ENCODE measurements around the gene ZSCAN4. TPM values are rescaled to one million over a fixed set of nuclear protein-coding genes. Genes with fewer than 3 reads are reported as not detected.

The ZSCAN4 gene
- total and polyA plus RNA-seq, 11 donors = 0.03 to 0.14 (median 0.11) TPM; not detected in 8

DNA sequence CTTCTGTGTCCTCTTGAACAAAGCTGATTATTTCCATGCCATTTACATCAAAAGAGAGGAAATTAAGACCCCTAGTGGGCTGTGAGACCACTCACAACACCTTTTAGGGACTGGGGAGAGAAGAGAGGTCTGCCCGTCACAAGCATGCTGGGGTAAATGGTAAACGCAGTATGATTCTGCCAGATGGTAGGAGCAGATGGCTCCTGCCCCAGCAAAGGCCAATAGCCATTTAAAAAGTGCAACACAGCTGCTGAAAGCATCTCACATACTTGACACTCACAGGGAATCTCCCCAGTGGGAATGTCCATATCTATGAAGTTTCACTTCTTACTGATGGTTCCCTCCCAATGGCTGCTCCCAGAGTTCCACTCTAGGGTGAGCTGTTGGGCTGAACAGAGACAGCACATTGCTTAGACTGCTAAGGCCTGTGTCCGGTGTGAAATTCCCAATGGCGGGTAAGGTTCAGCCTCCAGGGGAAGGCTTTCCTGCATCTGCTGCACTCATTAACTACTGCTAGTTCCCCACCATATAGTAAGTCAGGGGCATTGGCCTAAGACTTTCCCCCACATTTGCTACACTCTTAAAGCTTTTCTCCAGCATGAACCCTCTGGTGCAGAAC is 51.3 kb downstream of the ZSCAN4 start:
- no peak for TF ChIP-seq POLR2A (IDR thresholded peaks at IDR 0.05)
- TF ChIP-seq CTCF (IDR thresholded peaks at IDR 0.05) = no peak
- Histone ChIP-seq H3K9me3 (peaks cover 0 to 95% (median 36%) of the 10 kb centered on the region in 12 donors), H3K27ac (no peak overlapping the region), H3K4me1 (no peaks in the 10 kb centered on the region), H3K36me3 (peaks cover 6 to 51% (median 37%) of the 10 kb centered on the region in 9 donors), H3K4me3 (no peak overlapping the region), H3K27me3 (no peaks in the 10 kb centered on the region)
- ATAC-seq = no peak
- DNase-seq = no peak
- 88 to 93% (median 91%) methylated on average over 4 of the region's 4 CpGs for WGBS, 4 donors
- intact Hi-C loops (cut with DNase I) = no loop called here

DNA sequence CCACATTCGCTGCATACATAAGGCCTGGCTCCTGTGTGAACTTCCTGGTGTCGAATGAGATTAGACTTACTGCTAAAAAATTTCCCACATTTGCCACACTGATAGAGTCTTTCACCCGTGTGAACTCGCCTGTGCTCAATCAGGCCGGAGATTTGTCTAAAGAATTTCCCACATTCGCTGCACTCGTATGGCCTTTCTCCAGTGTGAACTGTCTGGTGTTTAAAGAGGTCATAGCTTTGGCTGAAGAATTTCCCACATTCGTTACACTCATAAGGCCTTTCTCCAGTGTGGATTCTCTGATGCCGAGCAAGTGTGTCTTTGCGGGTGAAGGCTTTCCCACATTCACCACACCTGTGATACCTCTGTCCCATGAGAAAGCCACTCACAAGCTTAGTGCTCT is 52.1 kb downstream of the ZSCAN4 start:
- no peak for TF ChIP-seq CTCF (IDR thresholded peaks at IDR 0.05)
- no peaks in the 10 kb centered on the region for H3K4me1 ChIP-seq
- DNase-seq (no peak), ATAC-seq (no peak)
- H3K27me3 ChIP-seq = no peaks in the 10 kb centered on the region
- peaks cover 6 to 51% (median 37%) of the 10 kb centered on the region in 9 donors for H3K36me3 ChIP-seq
- WGBS, 4 donors = 97 to 98% (median 97%) methylated on average over 10 of the region's 10 CpGs
- H3K4me3 ChIP-seq = no peak overlapping the region
- no peak overlapping the region for H3K27ac ChIP-seq
- intact Hi-C loops (cut with DNase I) = no loop called here
- peaks cover 0 to 93% (median 36%) of the 10 kb centered on the region in 12 donors for H3K9me3 ChIP-seq

Other genes with a start within 250 kb of the ZSCAN4 start
- gene ZNF749, start 233.6 kb upstream of the ZSCAN4 start, total RNA-seq = 1 to 10 TPM; 2.0 to 8.2 (median 3.7) TPM
- 10 to 100 TPM in 1 of 2 donors, 1 to 10 TPM in 1; 1.2 to 17.4 TPM for gene ZNF749, start 233.6 kb upstream of the ZSCAN4 start, polyA plus RNA-seq
- gene VN1R1, start 211.8 kb upstream of the ZSCAN4 start, total RNA-seq = 1 to 10 TPM; 2.1 to 6.2 (median 3.0) TPM
- 1 to 10 TPM; 1.6 to 2.2 TPM for gene VN1R1, start 211.8 kb upstream of the ZSCAN4 start, polyA plus RNA-seq
- 10 to 100 TPM; 15.7 to 30.1 (median 24.1) TPM for gene ZNF772, start 191.4 kb upstream of the ZSCAN4 start, total RNA-seq
- gene ZNF772, start 191.4 kb upstream of the ZSCAN4 start, polyA plus RNA-seq = 1 to 10 TPM; 4.2 to 9.1 TPM
- gene ZNF419, start 181.2 kb upstream of the ZSCAN4 start, total RNA-seq = 10 to 100 TPM in 3 of 9 donors, 1 to 10 TPM in 6; 5.6 to 11.5 (median 7.9) TPM
- 1 to 10 TPM; 6.2 to 7.3 TPM for gene ZNF419, start 181.2 kb upstream of the ZSCAN4 start, polyA plus RNA-seq
- 1 to 10 TPM; 4.1 to 7.3 (median 4.9) TPM for gene ZNF773, start 169.0 kb upstream of the ZSCAN4 start, total RNA-seq
- gene ZNF773, start 169.0 kb upstream of the ZSCAN4 start, polyA plus RNA-seq = 1 to 10 TPM; 4.4 to 5.5 TPM
- gene ZNF549, start 141.6 kb upstream of the ZSCAN4 start, total RNA-seq = 1 to 10 TPM; 2.5 to 5.2 (median 3.7) TPM
- gene ZNF549, start 141.6 kb upstream of the ZSCAN4 start, polyA plus RNA-seq = 1 to 10 TPM; 2.6 to 3.3 TPM
- gene ZNF550, start 109.1 kb upstream of the ZSCAN4 start, total RNA-seq = 10 to 100 TPM in 1 of 9 donors, 1 to 10 TPM in 8; 3.6 to 10.1 (median 7.0) TPM
- gene ZNF550, start 109.1 kb upstream of the ZSCAN4 start, polyA plus RNA-seq = 1 to 10 TPM; 4.2 to 4.8 TPM
- 1 to 10 TPM; 3.3 to 7.3 (median 5.1) TPM for gene ZNF416, start 90.0 kb upstream of the ZSCAN4 start, total RNA-seq
- gene ZNF416, start 90.0 kb upstream of the ZSCAN4 start, polyA plus RNA-seq = 1 to 10 TPM; 1.8 to 3.8 TPM
- 1 to 10 TPM; 2.7 to 5.6 (median 4.4) TPM for gene ZIK1, start 84.8 kb upstream of the ZSCAN4 start, total RNA-seq
- 1 to 10 TPM; 1.1 to 8.0 TPM for gene ZIK1, start 84.8 kb upstream of the ZSCAN4 start, polyA plus RNA-seq
- 1 to 10 TPM; 2.7 to 7.5 (median 3.9) TPM for gene ZNF530, start 69.0 kb upstream of the ZSCAN4 start, total RNA-seq
- gene ZNF530, start 69.0 kb upstream of the ZSCAN4 start, polyA plus RNA-seq = 1 to 10 TPM; 4.9 to 8.7 TPM
- gene ZNF134, start 54.7 kb upstream of the ZSCAN4 start, total RNA-seq = 10 to 100 TPM; 12.6 to 15.8 (median 13.8) TPM
- gene ZNF134, start 54.7 kb upstream of the ZSCAN4 start, polyA plus RNA-seq = 10 to 100 TPM in 1 of 2 donors, 1 to 10 TPM in 1; 5.3 to 14.7 TPM
- 10 to 100 TPM in 4 of 9 donors, 1 to 10 TPM in 5; 6.8 to 14.4 (median 9.0) TPM for gene ZNF211, start 35.8 kb upstream of the ZSCAN4 start, total RNA-seq
- 10 to 100 TPM in 1 of 2 donors, 1 to 10 TPM in 1; 5.6 to 11.4 TPM for gene ZNF211, start 35.8 kb upstream of the ZSCAN4 start, polyA plus RNA-seq
- 10 to 100 TPM in 1 of 9 donors, 1 to 10 TPM in 8; 3.0 to 11.3 (median 4.3) TPM for gene ZNF551, start 13.0 kb downstream of the ZSCAN4 start, total RNA-seq
- 1 to 10 TPM; 2.4 to 3.9 TPM for gene ZNF551, start 13.0 kb downstream of the ZSCAN4 start, polyA plus RNA-seq
- gene ZNF154, start 40.3 kb downstream of the ZSCAN4 start, total RNA-seq = 1 to 10 TPM; 1.4 to 5.3 (median 4.0) TPM
- 1 to 10 TPM; 1.4 to 4.3 TPM for gene ZNF154, start 40.3 kb downstream of the ZSCAN4 start, polyA plus RNA-seq
- gene ZNF671, start 58.7 kb downstream of the ZSCAN4 start, total RNA-seq = 10 to 100 TPM in 2 of 9 donors, 1 to 10 TPM in 7; 5.1 to 10.7 (median 7.6) TPM
- 1 to 10 TPM; 4.6 to 4.9 TPM for gene ZNF671, start 58.7 kb downstream of the ZSCAN4 start, polyA plus RNA-seq
- gene ZNF776, start 77.9 kb downstream of the ZSCAN4 start, total RNA-seq = 10 to 100 TPM in 7 of 9 donors, 1 to 10 TPM in 2; 8.1 to 17.3 (median 12.9) TPM
- 1 to 10 TPM; 4.8 to 9.6 TPM for gene ZNF776, start 77.9 kb downstream of the ZSCAN4 start, polyA plus RNA-seq
- gene ZNF586, start 100.7 kb downstream of the ZSCAN4 start, total RNA-seq = 10 to 100 TPM in 7 of 9 donors, 1 to 10 TPM in 2; 6.7 to 13.3 (median 11.9) TPM
- 1 to 10 TPM; 8.5 to 9.2 TPM for gene ZNF586, start 100.7 kb downstream of the ZSCAN4 start, polyA plus RNA-seq
- gene ZNF552, start 146.0 kb downstream of the ZSCAN4 start, total RNA-seq = 1 to 10 TPM; 2.6 to 5.2 (median 3.9) TPM
- gene ZNF552, start 146.0 kb downstream of the ZSCAN4 start, polyA plus RNA-seq = 1 to 10 TPM; 1.7 to 3.4 TPM
- 1 to 10 TPM; 4.6 to 9.2 (median 6.5) TPM for gene ZNF587B, start 161.4 kb downstream of the ZSCAN4 start, total RNA-seq
- 1 to 10 TPM; 2.9 to 5.9 TPM for gene ZNF587B, start 161.4 kb downstream of the ZSCAN4 start, polyA plus RNA-seq
- gene ZNF587, start 180.9 kb downstream of the ZSCAN4 start, total RNA-seq = 10 to 100 TPM in 7 of 9 donors, 1 to 10 TPM in 2; 9.4 to 25.4 (median 15.0) TPM
- 10 to 100 TPM in 1 of 2 donors, 1 to 10 TPM in 1; 8.9 to 23.3 TPM for gene ZNF587, start 180.9 kb downstream of the ZSCAN4 start, polyA plus RNA-seq
- gene ZNF814, start 220.1 kb downstream of the ZSCAN4 start, total RNA-seq = 10 to 100 TPM in 6 of 9 donors, 1 to 10 TPM in 3; 8.7 to 16.4 (median 10.5) TPM
- gene ZNF814, start 220.1 kb downstream of the ZSCAN4 start, polyA plus RNA-seq = 10 to 100 TPM; 10.3 to 20.9 TPM
- gene ZNF417, start 247.7 kb downstream of the ZSCAN4 start, total RNA-seq = 10 to 100 TPM in 4 of 9 donors, 1 to 10 TPM in 5; 7.8 to 15.6 (median 9.1) TPM
- gene ZNF417, start 247.7 kb downstream of the ZSCAN4 start, polyA plus RNA-seq = 1 to 10 TPM; 3.8 to 5.0 TPM

Data from heart left ventricle (tissue), 16 donors.